CD4-positive, alpha-beta memory T cell (primary cell): ENCODE data around the gene EVA1B. TPM values are rescaled to one million over a fixed set of nuclear protein-coding genes. Genes with fewer than 3 reads are reported as not detected.

Experiments used
- CTCF ChIA-PET: fragments of 350-600 bp; sonication (Branson Sonifier 250); formaldehyde crosslinking; loops from one replicate; lab custom pipeline; 2021; ENCODE audit warnings: inconsistent platforms; ENCODE audit not compliant: partially characterized antibody; lab: Charles Lee
- POLR2A ChIA-PET: fragments of 350-600 bp; sonication (Branson Sonifier 250); formaldehyde crosslinking; loops from one replicate; lab custom pipeline; 2021; ENCODE audit not compliant: partially characterized antibody; lab: Charles Lee
- DNase-seq, 5 donors: peaks; one replicate each; pipeline versions ENCODE4 v3.0.0 to v3.0.0-alpha.2; 2020 to 2022; ENCODE audit warnings: mixed read lengths in 1 of 5
- H3K27ac ChIP-seq: one replicate; pipeline ENCODE4 v1.7.0; 2013; ENCODE audit warnings: low read depth, low read length
- H3K27me3 ChIP-seq: 2 replicates; pipeline ENCODE4 v1.7.0; 2013; ENCODE audit warnings: mild to moderate bottlenecking, low read length, moderate library complexity; ENCODE audit not compliant: insufficient read depth
- H3K36me3 ChIP-seq: 2 replicates; pipeline ENCODE4 v1.7.0; 2013; ENCODE audit warnings: mild to moderate bottlenecking, low read length, moderate library complexity; ENCODE audit not compliant: insufficient read depth
- H3K4me1 ChIP-seq: 2 replicates; pipeline ENCODE4 v1.7.0; 2013; ENCODE audit warnings: mild to moderate bottlenecking, low read length, moderate library complexity; ENCODE audit not compliant: insufficient read depth
- H3K4me3 ChIP-seq, 2 donors: one replicate each; pipeline ENCODE4 v1.7.0; 2013; ENCODE audit warnings: low read length in 2 of 2, mild to moderate bottlenecking in 1 of 2
- H3K9me3 ChIP-seq, 2 donors: one replicate each; pipeline ENCODE4 v1.7.0; 2013; ENCODE audit warnings: low read length in 2 of 2, control low read depth in 1 of 2; ENCODE audit not compliant: control insufficient read depth in 1 of 2
- H3K27ac Mint-ChIP-seq, 7 donors: one replicate each; pipeline ENCODE4 v1.8.0; 2020 to 2021; ENCODE audit warnings: mixed read lengths in 7 of 7, mild to moderate bottlenecking in 6 of 7, inconsistent platforms in 3 of 7, moderate library complexity in 3 of 7
- H3K27me3 Mint-ChIP-seq, 2 donors: one replicate each; pipeline ENCODE4 v1.8.0; 2020 to 2021; ENCODE audit warnings: mixed read lengths in 2 of 2
- H3K36me3 Mint-ChIP-seq, 2 donors: one replicate each; pipeline ENCODE4 v1.8.0; 2020 to 2021; ENCODE audit warnings: mixed read lengths in 2 of 2, inconsistent platforms in 1 of 2, mild to moderate bottlenecking in 1 of 2
- H3K4me1 Mint-ChIP-seq, 4 donors: one replicate each; pipeline ENCODE4 v1.8.0; 2020 to 2021; ENCODE audit warnings: mixed read lengths in 4 of 4, mild to moderate bottlenecking in 1 of 4
- H3K4me3 Mint-ChIP-seq, 8 donors: one replicate each; pipeline ENCODE4 v1.8.0; 2020 to 2021; ENCODE audit warnings: mixed read lengths in 8 of 8, mild to moderate bottlenecking in 7 of 8, moderate library complexity in 6 of 8, inconsistent platforms in 3 of 8
- H3K9me3 Mint-ChIP-seq, 8 donors: one replicate each; pipeline ENCODE4 v1.8.0; 2020 to 2021; ENCODE audit warnings: mixed read lengths in 8 of 8, mild to moderate bottlenecking in 5 of 8, inconsistent platforms in 3 of 8, moderate library complexity in 1 of 8
- intact Hi-C: fragments of 100-400 bp; cut with micrococcal nuclease; formaldehyde crosslinking; loops from one replicate; pipeline ENCODE4 v1.15.1; 2023
- polyA plus RNA-seq, 2 donors: library from polyadenylated mRNA; unstranded; fragments of 300-500 nt; fragmentation: Illumina TruSeq; gene quantifications; one replicate each; pipeline ENCODE4 v1.2.3, GENCODE V29; 2021
- total RNA-seq, 2 experiments: library from RNA; stranded (reverse); gene quantifications; one replicate each; pipeline ENCODE4 v1.2.3, GENCODE V29; 2021

Gene EVA1B
- total RNA-seq (1 to 10 TPM; 6.3 to 7.3 TPM), polyA plus RNA-seq (1 to 10 TPM; 5.2 to 8.1 TPM)

DNA sequence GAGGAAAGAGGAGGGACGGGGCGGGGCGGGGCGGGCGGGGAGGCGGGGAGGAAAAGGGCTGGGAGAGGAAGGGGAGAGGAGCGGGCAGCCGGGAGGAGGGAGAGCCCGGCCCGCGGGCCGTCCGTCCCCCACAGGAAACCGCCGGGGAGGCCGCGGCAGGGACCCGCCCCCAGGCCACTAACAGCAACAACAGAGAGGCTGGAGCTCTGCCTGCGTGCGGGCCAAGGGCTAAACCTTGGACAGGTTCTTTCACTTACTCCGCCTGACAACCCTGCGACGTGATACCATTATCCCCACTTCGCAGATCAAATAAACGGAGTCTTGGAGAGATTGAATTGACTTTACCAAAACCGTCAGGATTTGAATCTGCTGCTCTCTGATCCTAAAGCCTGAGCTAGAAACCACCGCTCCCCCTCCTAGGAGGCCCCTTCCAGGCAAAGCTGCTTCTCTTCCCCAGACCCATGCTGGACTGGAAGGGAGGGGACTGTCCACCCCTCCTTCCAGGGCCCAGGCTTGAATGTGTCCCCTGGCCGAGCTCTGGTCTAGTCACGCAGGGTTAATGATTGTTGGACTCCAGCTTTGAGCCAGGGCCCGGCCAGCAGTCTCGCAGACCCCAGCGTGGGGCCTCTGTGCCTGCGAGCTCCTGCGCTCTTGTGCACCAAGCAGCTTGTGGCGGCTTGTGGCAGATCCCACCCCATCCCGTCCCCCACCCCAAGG is at the start of gene EVA1B:
Gene EVA1B, minus strand, starts transcription at position 10 of the 717 bp plus-strand sequence. CDS start 608 bp downstream, outside the sequence.
- POLR2A ChIA-PET, result interaction anchor here (0.9 to 5.2 kb wide), 7 partner anchors 8 to 63 kb away, joined by 3 to 40 read pairs (median 3); partner anchors contain the start of genes SH3D21 and STK40
- Mint-ChIP-seq H3K36me3 (no peaks in the 10 kb centered on the region), H3K9me3 (no peaks in the 10 kb centered on the region), H3K27me3 (no peaks in the 10 kb centered on the region), H3K27ac (peak within 1 kb of the TSS in 6 of 7 donors; percentile 63 to 84 (median 76)), H3K4me1 (peaks cover 18 to 28% (median 24%) of the 10 kb centered on the region in 4 donors), H3K4me3 (peak within 1 kb of the TSS; percentile 80 to 84 (median 83))
- H3K4me3 ChIP-seq, result peak within 1 kb of the TSS; percentile 47 to 73
- CTCF ChIA-PET, result interaction anchor here (0.6 to 2.1 kb wide), 7 partner anchors 17 to 135 kb away, joined by 3 to 9 read pairs (median 4); partner anchors contain the start of gene SH3D21
- H3K36me3 ChIP-seq, result no peaks in the 10 kb centered on the region
- peak; percentile 26 to 54 (median 31) for DNase-seq
- intact Hi-C loops, result no loop called here
- peaks cover 28% of the 10 kb centered on the region for H3K4me1 ChIP-seq
- H3K27ac ChIP-seq, result peak within 1 kb of the TSS; percentile 35
- no peaks in the 10 kb centered on the region for H3K9me3 ChIP-seq
- no peaks in the 10 kb centered on the region for H3K27me3 ChIP-seq

- peaks cover 0 to 19% of the 10 kb centered on the region in 2 donors for H3K36me3 Mint-ChIP-seq
- POLR2A ChIA-PET, result no interaction called here
Measured at GRCh38 chr1:36372617-36373016, 49.2 kb upstream of the EVA1B start.

DNA sequence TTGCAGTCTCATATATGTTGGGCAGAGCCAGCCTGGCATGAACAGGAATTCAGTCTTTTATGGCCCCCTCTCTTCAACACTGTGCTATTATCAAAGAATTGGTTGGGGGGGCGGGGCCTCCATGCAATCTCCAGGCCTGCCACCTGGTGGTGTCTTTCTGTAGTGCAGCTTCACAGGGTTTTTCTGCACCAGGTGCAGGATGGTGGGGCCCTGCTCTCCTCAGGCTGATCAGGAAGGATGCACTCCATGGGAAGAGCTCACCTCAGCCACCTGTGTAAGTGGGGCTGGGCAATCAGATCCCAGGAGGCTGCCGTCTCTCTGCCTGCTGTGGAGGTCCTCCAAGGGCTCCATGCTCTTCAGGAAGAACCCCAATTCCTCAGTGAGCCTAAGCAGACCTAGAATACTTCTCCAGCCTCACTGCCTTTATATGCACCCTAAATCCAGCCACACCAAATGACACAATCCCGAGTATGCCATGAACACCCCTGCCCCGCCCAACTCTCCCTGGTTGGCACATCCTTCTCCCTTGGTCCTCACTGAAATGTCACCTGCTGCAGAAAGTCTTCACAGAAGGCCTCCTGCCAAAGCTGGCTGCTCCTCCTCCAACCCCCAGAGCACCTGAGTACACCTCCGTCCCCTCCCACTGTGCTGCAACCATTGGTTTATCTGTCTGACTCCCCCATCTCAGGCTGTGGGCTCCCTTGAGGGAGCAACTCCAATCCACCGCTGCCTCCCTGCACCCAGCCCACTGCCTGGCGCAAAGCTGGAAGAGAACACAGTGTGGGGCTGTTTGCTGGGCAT is 45.8 kb upstream of the EVA1B start:
- ChIA-PET POLR2A (interaction anchor here (0.6 to 6.4 kb wide), 10 partner anchors 8 to 220 kb away, joined by 3 to 133 read pairs (median 8); partner anchors contain the start of genes LSM10, STK40 and TRAPPC3), CTCF (interaction anchor here (0.6 to 5.2 kb wide), 20 partner anchors 9 to 72 kb away, joined by 3 to 122 read pairs (median 8); partner anchors contain the start of genes EVA1B, LSM10, SH3D21 and STK40)
- H3K27me3 Mint-ChIP-seq, result no peaks in the 10 kb centered on the region
- Histone ChIP-seq H3K4me1 (peaks cover 72% of the 10 kb centered on the region), H3K27ac (peak overlapping the region; percentile 24), H3K4me3 (no peak overlapping the region), H3K9me3 (no peaks in the 10 kb centered on the region), H3K36me3 (no peaks in the 10 kb centered on the region), H3K27me3 (no peaks in the 10 kb centered on the region)
- H3K9me3 Mint-ChIP-seq, result no peaks in the 10 kb centered on the region
- H3K4me3 Mint-ChIP-seq, result peak overlapping the region in 6 of 8 donors; percentile 11 to 72 (median 28)
- peak overlapping the region; percentile 57 to 89 (median 82) for H3K27ac Mint-ChIP-seq
- H3K36me3 Mint-ChIP-seq, result peaks cover 0 to 8% of the 10 kb centered on the region in 2 donors
- H3K4me1 Mint-ChIP-seq, result peaks cover 46 to 75% (median 64%) of the 10 kb centered on the region in 4 donors
- DNase-seq, result peak; percentile 76 to 80 (median 79)
- intact Hi-C loops, result loop anchor here (1.0 to 2.0 kb wide), 6 partner anchors 17 to 63 kb away; partner anchors contain the start of genes LSM10 and SH3D21

More at GRCh38 chr1:36372617-36373016, 49.2 kb upstream of the EVA1B start:
- DNase-seq, result no peak
- no peak overlapping the region for H3K4me3 ChIP-seq
- no peaks in the 10 kb centered on the region for H3K27me3 ChIP-seq
- peaks cover 78% of the 10 kb centered on the region for H3K4me1 ChIP-seq
- no peaks in the 10 kb centered on the region for H3K9me3 ChIP-seq
- peak overlapping the region; percentile 77 for H3K27ac ChIP-seq
- H3K36me3 ChIP-seq, result no peaks in the 10 kb centered on the region
- intact Hi-C loops, result no loop called here
- Mint-ChIP-seq H3K4me3 (no peak overlapping the region), H3K27me3 (no peaks in the 10 kb centered on the region), H3K27ac (peak overlapping the region in 5 of 7 donors; percentile 43 to 91 (median 72)), H3K9me3 (no peaks in the 10 kb centered on the region), H3K4me1 (peaks cover 46 to 77% (median 62%) of the 10 kb centered on the region in 4 donors)
- CTCF ChIA-PET, result interaction anchor here (1.2 to 1.8 kb wide), 3 partner anchors 14 to 223 kb away, joined by 3 to 4 read pairs (median 3); no protein-coding TSS in a partner anchor

GRCh38 chr1:36367798-36368197 is 44.4 kb upstream of the EVA1B start:
- H3K9me3 Mint-ChIP-seq, result no peaks in the 10 kb centered on the region
- ChIA-PET CTCF (interaction anchor here (1.1 to 5.2 kb wide), 24 partner anchors 9 to 218 kb away, joined by 3 to 122 read pairs (median 8); partner anchors contain the start of genes EVA1B, LSM10, SH3D21 and STK40), POLR2A (interaction anchor here (1.0 to 6.4 kb wide), 15 partner anchors 8 to 1508 kb away, joined by 3 to 133 read pairs (median 7); partner anchors contain the start of genes EVA1B, LSM10, SH3D21 and SMIM12)
- no peaks in the 10 kb centered on the region for H3K27me3 Mint-ChIP-seq
- Histone ChIP-seq H3K4me3 (no peak overlapping the region), H3K4me1 (peaks cover 57% of the 10 kb centered on the region), H3K36me3 (peaks cover 5% of the 10 kb centered on the region), H3K9me3 (no peaks in the 10 kb centered on the region), H3K27me3 (no peaks in the 10 kb centered on the region), H3K27ac (peak overlapping the region; percentile 55)
- H3K27ac Mint-ChIP-seq, result peak overlapping the region; percentile 83 to 96 (median 94)
- intact Hi-C loops, result loop anchor here (2.0 kb wide), 1 partner anchor 17 kb away; no protein-coding TSS in a partner anchor
- H3K4me1 Mint-ChIP-seq, result peaks cover 38 to 60% (median 52%) of the 10 kb centered on the region in 4 donors
- H3K36me3 Mint-ChIP-seq, result peaks cover 4 to 14% of the 10 kb centered on the region in 2 donors
- H3K4me3 Mint-ChIP-seq, result peak overlapping the region in 4 of 8 donors; percentile 59 to 79 (median 74)
- no peak for DNase-seq

DNA sequence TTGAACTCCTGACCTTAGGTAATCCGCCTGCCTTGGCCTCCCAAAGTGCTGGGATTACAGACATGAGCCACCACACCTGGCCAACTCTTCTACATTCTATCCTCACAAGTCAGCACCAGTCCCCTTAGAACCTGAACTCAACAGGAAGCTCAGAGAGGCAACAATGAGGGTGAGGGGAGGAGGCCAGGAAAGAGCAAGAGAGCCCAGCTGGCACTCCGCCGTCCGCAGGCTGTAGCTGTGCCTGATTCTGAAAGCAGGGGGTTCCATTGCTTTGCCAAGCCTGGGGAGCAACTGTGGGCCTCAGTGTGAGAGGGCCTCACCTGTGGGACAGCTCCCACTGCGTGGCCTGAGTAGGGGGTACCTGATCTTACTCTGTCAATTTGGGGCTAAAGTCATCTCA is 43.6 kb upstream of the EVA1B start:
- DNase-seq, result peak; percentile 52 to 63 (median 57)
- CTCF ChIA-PET, result interaction anchor here (0.7 to 5.2 kb wide), 22 partner anchors 10 to 240 kb away, joined by 3 to 122 read pairs (median 9); partner anchors contain the start of genes EVA1B, LSM10, SH3D21 and STK40
- Mint-ChIP-seq H3K27me3 (no peaks in the 10 kb centered on the region), H3K4me1 (peaks cover 36 to 56% (median 47%) of the 10 kb centered on the region in 4 donors), H3K4me3 (peak overlapping the region in 7 of 8 donors; percentile 50 to 79 (median 64)), H3K27ac (peak overlapping the region; percentile 89 to 97 (median 94)), H3K9me3 (no peaks in the 10 kb centered on the region), H3K36me3 (peaks cover 7 to 17% of the 10 kb centered on the region in 2 donors)
- Histone ChIP-seq H3K4me3 (no peak overlapping the region), H3K36me3 (peaks cover 12% of the 10 kb centered on the region), H3K27ac (peak overlapping the region; percentile 55), H3K9me3 (no peaks in the 10 kb centered on the region), H3K27me3 (no peaks in the 10 kb centered on the region), H3K4me1 (peaks cover 52% of the 10 kb centered on the region)
- intact Hi-C loops, result no loop called here
- POLR2A ChIA-PET, result interaction anchor here (0.6 to 6.4 kb wide), 22 partner anchors 7 to 1507 kb away, joined by 3 to 133 read pairs (median 5); partner anchors contain the start of genes AGO3, EVA1B, LSM10 and MAP7D1

- Mint-ChIP-seq H3K27ac (peak overlapping the region; percentile 89 to 97 (median 94)), H3K9me3 (no peaks in the 10 kb centered on the region), H3K27me3 (no peaks in the 10 kb centered on the region), H3K4me1 (peaks cover 36 to 63% (median 47%) of the 10 kb centered on the region in 4 donors), H3K36me3 (peaks cover 15 to 25% of the 10 kb centered on the region in 2 donors), H3K4me3 (peak overlapping the region; percentile 50 to 79 (median 67))
- DNase-seq, result peak; percentile 63 to 86 (median 68)
- peak overlapping the region; percentile 55 for H3K27ac ChIP-seq
- peak overlapping the region in 1 of 2 donors; percentile 9 for H3K4me3 ChIP-seq
- ChIA-PET CTCF (interaction anchor here (1.3 to 5.2 kb wide), 11 partner anchors 12 to 217 kb away, joined by 4 to 122 read pairs (median 19); partner anchors contain the start of genes LSM10, SH3D21, STK40 and TRAPPC3), POLR2A (interaction anchor here (1.0 to 6.4 kb wide), 14 partner anchors 11 to 435 kb away, joined by 3 to 133 read pairs (median 6); partner anchors contain the start of genes AGO3, LSM10, MAP7D1 and OSCP1)
- H3K27me3 ChIP-seq, result no peaks in the 10 kb centered on the region
- no peaks in the 10 kb centered on the region for H3K9me3 ChIP-seq
- peaks cover 52% of the 10 kb centered on the region for H3K4me1 ChIP-seq
- intact Hi-C loops, result no loop called here
- peaks cover 17% of the 10 kb centered on the region for H3K36me3 ChIP-seq
Measured at GRCh38 chr1:36366091-36366661, 42.7 kb upstream of the EVA1B start.
